Right kidney (tissue), 1 donor: ENCODE results near the gene XXYLT1.

ENCODE experiments used
- DNase-seq: peaks from one replicate; pipeline ENCODE4 v3.0.0-alpha.2; 2016

The XXYLT1 gene

GRCh38 chr3:195025056-195025883 lies 245.7 kb downstream of the XXYLT1 start:
- DNase-seq: no peak

GRCh38 chr3:195023989-195024388 lies 247.0 kb downstream of the XXYLT1 start:
- no peak for DNase-seq

GRCh38 chr3:195023576-195023975 lies 247.4 kb downstream of the XXYLT1 start:
- no peak for DNase-seq

- DNase-seq: no peak
These were observed 249.3 kb downstream of the XXYLT1 start for GRCh38 chr3:195021692-195022091.

DNA sequence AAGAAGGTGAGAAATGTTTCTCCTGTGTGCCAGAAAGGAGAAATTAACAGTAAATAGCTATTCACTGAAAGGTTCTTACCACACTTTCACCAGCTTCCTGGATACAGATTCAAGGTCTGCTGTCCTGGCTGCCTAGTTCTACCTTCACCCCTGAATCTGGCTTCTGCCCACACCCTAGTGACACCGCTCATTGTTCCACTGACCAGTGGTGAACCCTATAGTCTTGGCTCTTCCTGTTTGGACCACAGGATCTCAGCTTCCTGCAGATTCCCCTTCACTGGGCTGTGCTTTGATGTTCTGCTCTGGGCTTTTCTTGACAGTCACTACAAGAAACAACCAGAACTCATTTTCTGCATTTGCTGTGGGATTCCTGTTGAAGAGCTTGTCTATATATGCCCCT lies 250.0 kb downstream of the XXYLT1 start:
- DNase-seq: no peak

DNA sequence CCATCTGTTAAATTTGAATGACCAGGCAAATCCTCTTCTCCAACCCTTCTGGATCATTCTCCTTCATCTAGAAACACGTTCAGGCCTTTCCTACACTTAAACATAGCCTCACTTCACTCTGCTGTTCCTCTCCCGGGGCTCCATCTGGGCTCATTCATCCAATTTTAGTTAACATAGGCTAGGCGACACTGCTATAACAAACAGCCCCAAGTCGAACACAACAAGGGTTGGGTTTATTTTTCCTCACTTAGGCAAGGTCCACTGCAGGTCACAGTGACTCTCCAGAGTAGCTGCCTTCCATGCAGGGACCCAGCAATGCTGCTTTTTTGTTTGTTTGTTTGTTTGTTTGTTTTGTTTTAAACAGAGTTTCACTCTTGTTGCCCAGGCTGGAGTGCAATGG lies 250.8 kb downstream of the XXYLT1 start:
- no peak for DNase-seq

GRCh38 chr3:195019335-195019734 lies 251.6 kb downstream of the XXYLT1 start:
- DNase-seq: no peak
